HEK293 (cell line): ENCODE measurements around the gene GPHN.

Experiments
- CTCF ChIA-PET: fragments of 350-600 bp; formaldehyde crosslinking; extraction: SDS; loops from one replicate; lab custom pipeline; 2021; ENCODE audit warnings: antibody characterized with exemption; lab: Yijun Ruan, JAX
- POLR2A ChIA-PET: fragments of 300-600 bp; formaldehyde crosslinking; extraction: SDS; loops from one replicate; lab custom pipeline; 2020; ENCODE audit warnings: antibody characterized with exemption, inconsistent platforms; lab: Yijun Ruan, JAX
- H3K27ac ChIP-seq: fragments of 200-500 bp; sonication (Bioruptor generic); 2 replicates; pipeline ENCODE4 v1.5.1; 2014; ENCODE audit warnings: low read depth, low read length, control low read depth, inconsistent platforms; ENCODE audit errors: extremely low read depth
- H3K36me3 ChIP-seq, 2 experiments: fragments of 200-500 bp in 1 of 2; sonication (Bioruptor generic) in 1 of 2; 1 replicate in 1 of 2; 2 replicates in 1 of 2; pipeline ENCODE4 v1.5.1; 2014 to 2017; ENCODE audit warnings: inconsistent platforms in 2 of 2, low read length in 2 of 2; ENCODE audit not compliant: control insufficient read depth in 2 of 2, insufficient read depth in 1 of 2
- H3K4me1 ChIP-seq: fragments of 200-500 bp; sonication (Bioruptor generic); 2 replicates; pipeline ENCODE4 v1.5.1; 2014; ENCODE audit warnings: mild to moderate bottlenecking, low read length, inconsistent platforms; ENCODE audit not compliant: control insufficient read depth, insufficient read depth
- H3K4me3 ChIP-seq: 2 replicates; pipeline ENCODE4 v1.5.1; 2011; ENCODE audit warnings: low read depth, mild to moderate bottlenecking, control low read depth, low read length, moderate library complexity
- H3K9me3 ChIP-seq: fragments of 200-500 bp; sonication (Bioruptor generic); 2 replicates; pipeline ENCODE4 v1.5.1; 2014; ENCODE audit warnings: low read depth, low read length, inconsistent platforms; ENCODE audit not compliant: control insufficient read depth, insufficient read depth
- AEBP2 ChIP-seq: fragments of 450-650 bp; formaldehyde crosslinking; IDR thresholded peaks from 2 replicates; pipeline ENCODE4 v1.5.1; 2016; ENCODE audit warnings: missing biosample characterization, missing genetic modification characterization, borderline replicate concordance
- GLIS1 ChIP-seq: fragments of 450-650 bp; formaldehyde crosslinking; IDR thresholded peaks from 2 replicates; pipeline ENCODE4 v1.5.1; 2016; ENCODE audit warnings: missing biosample characterization, missing genetic modification characterization
- SCRT2 ChIP-seq: fragments of 450-650 bp; formaldehyde crosslinking; IDR thresholded peaks from 2 replicates; pipeline ENCODE4 v1.5.1; 2016; ENCODE audit warnings: missing biosample characterization, missing genetic modification characterization
- TSHZ1 ChIP-seq: fragments of 450-650 bp; formaldehyde crosslinking; IDR thresholded peaks from 2 replicates; pipeline ENCODE4 v1.5.1; 2016; ENCODE audit warnings: missing biosample characterization, missing genetic modification characterization, borderline replicate concordance
- ZBTB21 ChIP-seq: fragments of 450-650 bp; formaldehyde crosslinking; IDR thresholded peaks from 2 replicates; pipeline ENCODE4 v1.5.1; 2017; ENCODE audit warnings: missing biosample characterization, missing genetic modification characterization
- ZFHX2 ChIP-seq: fragments of 450-650 bp; formaldehyde crosslinking; conservative IDR thresholded peaks from 2 replicates; pipeline ENCODE4 v1.5.1; 2016; ENCODE audit warnings: missing biosample characterization, missing genetic modification characterization
- ZFP69B ChIP-seq: fragments of 450-650 bp; formaldehyde crosslinking; IDR thresholded peaks from 2 replicates; pipeline ENCODE4 v1.5.1; 2016; ENCODE audit warnings: missing biosample characterization, missing genetic modification characterization
- ZNF112 ChIP-seq: fragments of 450-650 bp; formaldehyde crosslinking; IDR thresholded peaks from 2 replicates; pipeline ENCODE4 v1.5.0; 2017; ENCODE audit warnings: missing biosample characterization, missing genetic modification characterization
- ZNF133 ChIP-seq: fragments of 450-650 bp; formaldehyde crosslinking; IDR thresholded peaks from 2 replicates; pipeline ENCODE4 v1.5.1; 2016; ENCODE audit warnings: missing biosample characterization, missing genetic modification characterization
- ZNF248 ChIP-seq: fragments of 450-650 bp; formaldehyde crosslinking; IDR thresholded peaks from 2 replicates; pipeline ENCODE4 v1.5.1; 2017; ENCODE audit warnings: missing biosample characterization, missing genetic modification characterization
- ZNF280C ChIP-seq: fragments of 450-650 bp; formaldehyde crosslinking; IDR thresholded peaks from 2 replicates; pipeline ENCODE4 v1.5.1; 2016; ENCODE audit warnings: missing biosample characterization, missing genetic modification characterization
- ZNF394 ChIP-seq: fragments of 450-650 bp; formaldehyde crosslinking; IDR thresholded peaks from 2 replicates; pipeline ENCODE4 v1.5.1; 2016; ENCODE audit warnings: missing biosample characterization, missing genetic modification characterization, mild to moderate bottlenecking, moderate library complexity, borderline replicate concordance
- ZNF398 ChIP-seq: fragments of 450-650 bp; formaldehyde crosslinking; IDR thresholded peaks from 2 replicates; pipeline ENCODE4 v1.5.1; 2017; ENCODE audit warnings: missing biosample characterization, missing genetic modification characterization
- ZNF510 ChIP-seq: fragments of 450-650 bp; formaldehyde crosslinking; IDR thresholded peaks from 2 replicates; pipeline ENCODE4 v1.5.1; 2018; ENCODE audit warnings: mild to moderate bottlenecking, missing genetic modification characterization, missing biosample characterization; ENCODE audit not compliant: insufficient replicate concordance
- ZNF529 ChIP-seq: fragments of 450-650 bp; formaldehyde crosslinking; IDR thresholded peaks from 2 replicates; pipeline ENCODE4 v1.5.1; 2017; ENCODE audit warnings: missing genetic modification characterization, missing biosample characterization; ENCODE audit not compliant: insufficient replicate concordance
- ZNF544 ChIP-seq: fragments of 450-650 bp; formaldehyde crosslinking; IDR thresholded peaks from 2 replicates; pipeline ENCODE4 v1.5.0; 2017; ENCODE audit warnings: missing biosample characterization, missing genetic modification characterization
- ZNF580 ChIP-seq: fragments of 450-650 bp; formaldehyde crosslinking; IDR thresholded peaks from 2 replicates; pipeline ENCODE4 v1.5.1; 2016; ENCODE audit warnings: missing biosample characterization, missing genetic modification characterization
- ZNF585B ChIP-seq: fragments of 450-650 bp; formaldehyde crosslinking; IDR thresholded peaks from 2 replicates; pipeline ENCODE4 v1.5.1; 2016; ENCODE audit warnings: missing biosample characterization, missing genetic modification characterization
- ZNF701 ChIP-seq: fragments of 450-650 bp; formaldehyde crosslinking; IDR thresholded peaks from 2 replicates; pipeline ENCODE4 v1.5.1; 2016; ENCODE audit warnings: missing biosample characterization, missing genetic modification characterization

GPHN gene

GRCh38 chr14:66965831-66966230 lies 457.9 kb downstream of the GPHN start (continued):
- no peak for TF ChIP-seq AEBP2 (tag by site-specific recombination)

- Histone ChIP-seq H3K27ac (no peak overlapping the region), H3K4me3 (no peak overlapping the region), H3K9me3 (no peaks in the 10 kb centered on the region), H3K36me3 (no peaks in the 10 kb centered on the region; a peak in 2 of 3 replicates), H3K4me1 (0 out of 2 replicates have a peak, but pooled peaks cover 4% of the 10 kb centered on the region)
- ChIA-PET POLR2A (no interaction called here), CTCF (interaction anchor here (0.6 kb wide), 1 partner anchor 143 kb away, joined by 4 read pairs; no protein-coding TSS in a partner anchor)
- TF ChIP-seq ZNF701 (tag by site-specific recombination) (no peak), SCRT2 (tag by site-specific recombination) (no peak), ZNF280C (tag by site-specific recombination) (no peak), ZBTB21 (tag by site-specific recombination) (no peak)
Observed at GRCh38 chr14:66972469-66972868, 464.5 kb downstream of the GPHN start.

GRCh38 chr14:66974397-66975025 lies 466.6 kb downstream of the GPHN start:
- POLR2A ChIA-PET, result no interaction called here
- Histone ChIP-seq H3K9me3 (no peaks in the 10 kb centered on the region), H3K4me3 (no peak overlapping the region), H3K4me1 (0 out of 2 replicates have a peak, but pooled peaks cover 4% of the 10 kb centered on the region), H3K27ac (no peak overlapping the region)
- TF ChIP-seq ZFP69B (tag by site-specific recombination) (no peak), ZNF585B (tag by site-specific recombination) (no peak), ZNF133 (tag by site-specific recombination) (peak; percentile 33; the same call in 1 of the 2 replicates)
- TF ChIP-seq, all 188 proteins: peak for 1
- CTCF ChIA-PET, result interaction anchor here (0.6 kb wide), 1 partner anchor 16 kb away, joined by 3 read pairs; no protein-coding TSS in a partner anchor
- no peaks in the 10 kb centered on the region; a peak in 2 of 3 replicates for H3K36me3 ChIP-seq

GRCh38 chr14:66975251-66975650 lies 467.3 kb downstream of the GPHN start:
- ChIA-PET POLR2A (no interaction called here), CTCF (interaction anchor here (0.6 kb wide), 1 partner anchor 15 kb away, joined by 3 read pairs; no protein-coding TSS in a partner anchor)
- 0 out of 2 replicates have a peak, but pooled peaks cover 4% of the 10 kb centered on the region for H3K4me1 ChIP-seq
- H3K36me3 ChIP-seq, result no peaks in the 10 kb centered on the region; a peak in 2 of 3 replicates
- H3K9me3 ChIP-seq, result no peaks in the 10 kb centered on the region
- H3K27ac ChIP-seq, result no peak overlapping the region
- no peak overlapping the region for H3K4me3 ChIP-seq
- TF ChIP-seq ZNF510 (tag by site-specific recombination) (no peak), ZNF529 (tag by site-specific recombination) (no peak), TSHZ1 (tag by site-specific recombination) (no peak), GLIS1 (tag by site-specific recombination) (no peak), ZNF398 (no peak), ZNF544 (tag by site-specific recombination) (no peak), ZNF248 (tag by site-specific recombination) (no peak), ZNF580 (no peak), ZFHX2 (tag by site-specific recombination) (no peak), ZNF394 (tag by site-specific recombination) (no peak), ZNF112 (tag by site-specific recombination) (no peak)
